RPMI8226 (cell line): ENCODE results near the gene PDE4B.

ENCODE experiments used
- DNase-seq: peaks from one replicate; pipeline ENCODE4 v3.0.0-alpha.2; 2015

PDE4B gene

GRCh38 chr1:66143651-66144050 lies 351.0 kb downstream of the PDE4B start:
- DNase-seq: no peak

DNA sequence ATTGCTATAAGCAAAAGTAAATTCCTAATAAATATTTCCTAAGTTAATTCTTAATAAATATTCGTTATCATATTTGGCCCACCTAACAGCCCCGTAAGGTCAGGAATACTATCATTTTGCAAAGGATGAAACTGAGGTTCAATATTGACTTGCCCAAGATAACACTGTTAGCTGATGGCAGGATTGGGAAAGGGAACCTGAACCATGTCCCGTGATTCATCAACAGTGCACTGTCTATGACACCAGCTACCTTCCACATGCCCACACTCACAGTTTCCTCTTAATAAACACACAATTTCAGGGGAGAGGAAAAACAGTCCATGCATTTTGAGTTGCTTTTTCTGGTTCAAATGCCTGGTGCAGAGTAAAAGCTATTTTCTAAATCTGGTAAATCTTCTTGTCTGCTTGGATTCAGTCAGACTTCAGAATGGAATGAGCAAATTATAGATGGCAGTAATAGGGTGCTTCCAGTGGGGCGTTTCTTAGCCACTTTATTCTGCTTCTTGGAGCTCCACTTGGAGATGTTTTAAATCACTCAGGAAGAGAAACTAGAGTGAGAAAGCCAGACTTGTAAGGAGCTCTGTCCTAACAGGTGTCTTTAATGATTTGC lies 354.6 kb downstream of the PDE4B start:
- no peak for DNase-seq

DNA sequence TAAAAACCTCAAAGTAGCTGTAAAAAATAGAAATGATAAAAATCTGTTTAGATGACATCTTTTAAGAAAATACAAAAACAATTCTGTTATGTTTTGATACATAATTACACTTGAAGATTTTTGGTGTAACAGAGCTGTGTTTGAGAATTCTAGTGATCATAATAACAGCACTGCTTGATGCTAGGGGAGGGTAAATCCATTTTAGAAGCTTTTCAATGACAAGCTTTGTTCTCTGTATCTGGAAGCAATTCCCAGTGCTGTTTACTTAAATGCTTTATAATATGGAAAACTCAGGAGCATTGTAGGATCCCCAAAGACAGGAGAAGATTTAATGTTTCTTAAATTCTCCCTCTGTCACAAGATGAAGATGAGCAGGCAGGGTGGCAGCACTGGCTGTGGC lies 359.3 kb downstream of the PDE4B start:
- DNase-seq: no peak

DNA sequence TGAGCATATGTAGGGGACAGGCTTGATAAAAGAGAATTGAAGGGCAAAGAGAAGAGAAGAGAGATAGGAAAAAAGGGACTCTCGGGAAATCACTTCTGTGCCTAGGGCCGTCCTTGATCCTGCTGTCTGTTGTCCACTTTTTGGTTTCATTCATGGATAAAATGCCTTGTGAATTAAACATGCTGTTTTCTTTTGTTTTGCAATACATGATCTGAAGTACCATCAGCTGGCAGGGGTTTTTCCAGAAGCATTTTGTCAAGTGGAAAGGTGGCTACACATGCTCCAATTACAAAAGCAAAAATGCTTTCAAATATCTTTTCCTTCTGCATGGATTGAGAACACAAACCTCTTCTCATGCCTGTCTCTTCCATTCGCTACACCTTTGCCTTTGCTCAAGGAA lies 361.7 kb downstream of the PDE4B start:
- DNase-seq: no peak

- no peak for DNase-seq
Observed at GRCh38 chr1:66156144-66156543, 363.4 kb downstream of the PDE4B start.

- DNase-seq: no peak
Observed at GRCh38 chr1:66159800-66160199, 367.1 kb downstream of the PDE4B start.

DNA sequence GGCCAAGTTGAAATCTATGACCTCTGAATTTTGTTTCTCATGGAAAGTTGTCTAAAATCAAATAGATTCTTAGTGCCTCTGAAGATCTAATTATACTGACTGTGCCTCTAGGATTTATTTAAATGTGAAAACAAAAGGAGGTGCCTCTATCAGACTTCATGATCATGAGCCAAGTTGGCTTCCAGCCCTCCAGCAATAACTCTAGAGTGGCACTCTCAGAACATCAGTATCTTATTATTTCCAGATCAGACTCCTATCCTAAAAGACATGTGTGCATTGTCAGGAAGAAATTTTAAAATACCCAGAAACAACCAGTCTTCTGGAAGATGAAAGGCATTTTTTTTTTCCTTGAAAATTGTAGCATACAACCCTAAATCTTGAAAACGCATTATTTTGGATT lies 368.0 kb downstream of the PDE4B start:
- DNase-seq: no peak

DNA sequence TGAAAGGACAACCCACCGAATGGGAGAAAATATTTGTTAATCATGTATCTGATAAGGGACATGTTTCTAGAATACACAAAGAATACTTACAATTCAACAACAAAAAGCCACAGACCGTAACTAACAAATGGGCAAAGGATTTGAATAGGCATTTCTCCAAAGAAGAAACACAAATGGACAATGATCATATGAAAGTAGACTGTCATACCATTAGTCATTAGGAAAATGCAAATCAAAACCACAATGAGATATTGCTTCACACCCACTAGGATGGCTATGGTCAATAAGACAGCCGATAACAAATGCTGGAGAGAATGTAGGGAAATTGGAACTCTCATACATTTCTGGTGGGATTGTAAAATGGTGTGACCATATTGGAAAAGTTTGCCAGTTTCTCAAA lies 374.1 kb downstream of the PDE4B start:
- DNase-seq: no peak

DNA sequence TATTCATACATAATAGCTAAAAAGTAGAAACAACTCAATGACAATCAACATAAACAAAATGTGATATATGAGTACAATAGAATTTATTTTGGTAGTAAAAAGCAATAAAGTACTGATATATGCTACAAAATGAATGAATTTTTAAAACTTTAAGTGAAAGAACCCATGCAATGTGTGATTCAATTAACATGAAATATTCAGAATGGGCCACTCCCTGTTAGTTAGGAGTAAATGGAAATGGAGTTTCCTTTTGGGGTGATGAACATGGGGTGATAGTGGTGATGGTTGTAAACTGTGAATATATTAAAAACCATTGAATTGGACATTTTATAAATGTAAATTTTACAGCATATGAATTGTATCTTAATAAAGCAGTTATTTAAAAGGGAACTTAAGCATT lies 374.6 kb downstream of the PDE4B start:
- DNase-seq: no peak

GRCh38 chr1:66168467-66168887 lies 375.8 kb downstream of the PDE4B start:
- peak; percentile 28 for DNase-seq

DNA sequence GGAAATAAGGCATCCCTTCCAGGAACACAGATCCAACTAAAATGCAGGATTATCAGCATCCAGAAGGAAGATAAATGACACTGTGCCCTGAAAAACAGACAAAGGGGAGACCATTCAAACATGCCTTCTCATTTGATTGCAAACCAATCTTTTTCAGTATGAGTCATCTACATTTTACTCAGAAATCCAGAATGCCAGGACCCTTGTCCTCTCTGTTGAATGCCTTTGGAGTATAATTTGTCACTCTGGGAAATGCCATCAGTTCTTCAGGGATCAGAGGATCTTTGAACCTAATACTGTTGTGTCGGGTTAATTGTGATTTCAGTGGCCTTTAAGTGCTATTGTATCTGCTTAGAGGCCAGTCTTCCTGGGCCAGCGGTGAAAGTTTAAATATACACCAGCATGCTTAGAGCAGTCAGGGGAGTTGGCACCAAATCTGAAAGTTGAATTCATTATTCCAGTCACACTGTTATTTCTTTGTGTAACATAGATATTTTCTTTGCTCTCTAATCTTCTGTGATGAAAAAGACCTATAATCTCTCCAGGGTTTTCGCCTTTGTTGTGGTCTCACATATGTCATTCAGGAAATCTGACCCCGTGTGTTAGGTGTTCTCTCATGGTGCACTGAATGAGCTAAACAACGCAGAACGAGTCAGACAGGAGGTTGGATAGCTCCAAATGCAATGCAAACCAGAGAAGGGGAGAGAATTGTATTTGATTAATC lies 376.4 kb downstream of the PDE4B start:
- DNase-seq: no peak

GRCh38 chr1:66172272-66172671 lies 379.6 kb downstream of the PDE4B start:
- no peak for DNase-seq

GRCh38 chr1:66175098-66175497 lies 382.4 kb downstream of the PDE4B start:
- DNase-seq: no peak

GRCh38 chr1:66175581-66175980 lies 382.9 kb downstream of the PDE4B start:
- no peak for DNase-seq

GRCh38 chr1:66176012-66176715 lies 383.5 kb downstream of the PDE4B start:
- DNase-seq: no peak

- DNase-seq: no peak
Observed at GRCh38 chr1:66176832-66177231, 384.1 kb downstream of the PDE4B start.

- no peak for DNase-seq
Observed at GRCh38 chr1:66177510-66177909, 384.8 kb downstream of the PDE4B start.

GRCh38 chr1:66182026-66182425 lies 389.3 kb downstream of the PDE4B start:
- no peak for DNase-seq

GRCh38 chr1:66182551-66183178 lies 390.0 kb downstream of the PDE4B start:
- DNase-seq: no peak

GRCh38 chr1:66183400-66183799 lies 390.7 kb downstream of the PDE4B start:
- DNase-seq: no peak

DNA sequence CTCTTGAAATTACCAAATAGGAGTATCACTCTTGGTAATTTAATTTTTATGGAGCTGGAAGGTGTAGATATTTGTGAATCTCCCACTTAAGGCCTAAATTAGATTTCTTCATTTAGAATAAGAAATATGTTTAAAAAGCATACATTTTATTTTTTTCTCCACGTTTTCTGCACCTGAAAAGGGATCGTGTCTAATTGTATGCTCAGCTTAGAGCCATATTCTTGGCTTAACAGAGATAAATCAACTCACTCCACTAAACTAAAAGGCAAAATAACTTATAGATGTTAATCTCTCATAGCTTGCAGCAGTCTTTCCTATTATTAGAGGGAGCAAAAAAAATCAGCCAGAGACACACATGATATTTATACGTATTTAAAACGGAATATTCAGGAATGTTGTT lies 404.4 kb downstream of the PDE4B start:
- no peak for DNase-seq

GRCh38 chr1:66197785-66198184 lies 405.1 kb downstream of the PDE4B start:
- peak; percentile 66 for DNase-seq

- no peak for DNase-seq
Observed at GRCh38 chr1:66206563-66207144, 414.0 kb downstream of the PDE4B start.
